Measurements from ENCODE around the gene GSE1.

Gene GSE1

GRCh38 chr16:85612801-85613603 is at the start of gene GSE1:
Gene GSE1, plus strand, starts transcription at chr16:85613322. Its CDS starts 70 bp downstream, at chr16:85613392.
- TF ChIP-seq ZFX (IDR thresholded peaks at IDR 0.05; ENCODE audit: borderline replicate concordance) = no peak
- peak within 1 kb of the TSS; percentile 99 for H3K27ac ChIP-seq

- TF ChIP-seq CTCF (IDR thresholded peaks at IDR 0.05) (no peak), ZFX (IDR thresholded peaks at IDR 0.05; ENCODE audit: borderline replicate concordance) (no peak)
- no peak overlapping the region for H3K27ac ChIP-seq
Observed at GRCh38 chr16:85563515-85564276, 49.4 kb upstream of the GSE1 start.

- H3K27ac ChIP-seq = no peak overlapping the region
- no peak for TF ChIP-seq ZFX (IDR thresholded peaks at IDR 0.05; ENCODE audit: borderline replicate concordance)
- peak; percentile 77 for TF ChIP-seq CTCF (IDR thresholded peaks at IDR 0.05)
Observed at GRCh38 chr16:85564277-85565051, 48.7 kb upstream of the GSE1 start.

GRCh38 chr16:85565340-85565739 is 47.8 kb upstream of the GSE1 start:
- H3K27ac ChIP-seq = no peak overlapping the region
- no peak for TF ChIP-seq ZFX (IDR thresholded peaks at IDR 0.05; ENCODE audit: borderline replicate concordance)
- TF ChIP-seq CTCF (IDR thresholded peaks at IDR 0.05) = no peak

GRCh38 chr16:85565801-85566526 is 47.2 kb upstream of the GSE1 start:
- no peak overlapping the region for H3K27ac ChIP-seq
- TF ChIP-seq ZFX (IDR thresholded peaks at IDR 0.05; ENCODE audit: borderline replicate concordance) (no peak), CTCF (IDR thresholded peaks at IDR 0.05) (no peak)

GRCh38 chr16:85566561-85567100 is 46.5 kb upstream of the GSE1 start:
- TF ChIP-seq CTCF (IDR thresholded peaks at IDR 0.05) = no peak
- TF ChIP-seq ZFX (IDR thresholded peaks at IDR 0.05; ENCODE audit: borderline replicate concordance) = no peak
- no peak overlapping the region for H3K27ac ChIP-seq
